ENCODE data around the gene OSBPL10.
"Not testable (repeated sequence)": the region's sequence is repeated elsewhere in the genome, so short reads cannot be mapped to it uniquely, and the experiment has no call there.

DNA sequence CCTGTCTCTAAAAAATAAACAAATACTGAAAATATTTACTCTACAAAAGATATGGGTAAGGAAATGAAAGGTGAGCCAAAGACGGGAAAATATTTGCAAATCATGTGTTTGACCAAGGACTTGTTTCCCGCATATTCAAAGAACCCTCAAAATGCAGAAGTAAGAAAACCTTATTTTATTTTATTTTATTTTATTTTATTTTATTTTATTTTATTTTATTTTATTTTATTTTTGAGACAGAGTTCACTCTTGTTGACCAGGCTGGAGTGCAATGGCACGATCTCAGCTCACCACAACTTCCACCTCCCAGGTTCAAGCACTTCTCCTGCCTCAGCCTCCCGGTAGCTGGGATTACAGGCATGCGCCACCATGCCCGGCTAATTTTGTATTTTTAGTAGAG, 11.9 kb upstream of the OSBPL10 start:
- TF ChIP-seq CTCF (IDR thresholded peaks at IDR 0.05); EZH2 (IDR thresholded peaks at IDR 0.05; ENCODE audit: borderline replicate concordance, insufficient read depth, low read depth, low read length, poor library complexity, severe bottlenecking): not testable (repeated sequence)

Measured in B cell (primary cell).